Fibroblast of the aortic adventitia (primary cell): Measurements from ENCODE around the gene CRYGN. TPM values are rescaled to one million over a fixed set of nuclear protein-coding genes. Genes with fewer than 3 reads are reported as not detected.

Experiments used
- DNase-seq: peaks from one replicate; pipeline ENCODE4 v3.0.0-alpha.2; 2010; ENCODE audit warnings: low read depth
- H3K4me3 ChIP-seq: 2 replicates; pipeline ENCODE4 v1.5.1; 2011; ENCODE audit warnings: low read depth, mild to moderate bottlenecking, control low read depth, low read length, moderate library complexity
- CTCF ChIP-seq: IDR thresholded peaks from 2 replicates; pipeline ENCODE4 v1.5.1; 2011; ENCODE audit warnings: mild to moderate bottlenecking, low read length, control low read depth, inconsistent platforms; ENCODE audit not compliant: insufficient read depth
- total RNA-seq: library from RNA; depleted of rRNA; stranded (reverse); fragments of >200 nt; gene quantifications from 2 replicates; pipeline ENCODE4 v1.2.3, GENCODE V29; 2012; ENCODE audit warnings: low replicate concordance

Gene CRYGN
- total RNA-seq, 1 donor: 0.09 TPM

- DNase-seq: peak; percentile 22
- no peak for TF ChIP-seq CTCF
- H3K4me3 ChIP-seq: no peak overlapping the region
These were observed 3.0 kb upstream of the CRYGN start for GRCh38 chr7:151442776-151443496.

DNA sequence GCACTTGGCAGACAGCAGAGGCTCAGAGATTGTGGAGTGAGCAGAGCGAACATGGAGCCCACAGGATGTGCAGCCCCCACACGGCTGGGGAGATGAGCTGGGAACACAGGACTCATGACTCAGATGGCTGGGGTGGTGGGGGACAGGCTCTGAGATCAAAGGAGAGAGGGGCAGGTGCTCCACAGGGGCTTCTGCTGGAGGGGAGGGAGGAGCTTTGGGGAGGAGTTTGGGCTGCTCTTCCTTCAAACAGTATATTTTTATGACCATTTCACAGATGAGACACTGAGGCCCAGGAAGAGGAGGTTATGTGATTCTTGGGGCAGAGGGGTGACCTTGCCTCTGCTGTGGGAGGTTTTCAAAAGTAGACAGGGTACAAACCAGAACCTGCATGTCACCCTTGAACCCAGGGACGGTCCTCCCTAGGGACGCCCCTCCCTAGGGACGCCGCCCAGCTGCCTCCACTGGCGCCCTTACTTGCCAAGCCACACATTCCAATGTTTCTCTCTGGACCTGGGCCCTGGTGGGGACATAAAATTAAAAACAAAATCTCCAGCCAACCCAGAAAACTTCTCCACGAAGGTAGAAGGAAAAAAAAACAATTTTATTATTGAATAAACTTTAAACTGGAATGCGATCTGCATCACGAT is 981 bp upstream of the CRYGN start:
- TF ChIP-seq CTCF: no peak
- H3K4me3 ChIP-seq: no peak overlapping the region
- DNase-seq: no peak

DNA sequence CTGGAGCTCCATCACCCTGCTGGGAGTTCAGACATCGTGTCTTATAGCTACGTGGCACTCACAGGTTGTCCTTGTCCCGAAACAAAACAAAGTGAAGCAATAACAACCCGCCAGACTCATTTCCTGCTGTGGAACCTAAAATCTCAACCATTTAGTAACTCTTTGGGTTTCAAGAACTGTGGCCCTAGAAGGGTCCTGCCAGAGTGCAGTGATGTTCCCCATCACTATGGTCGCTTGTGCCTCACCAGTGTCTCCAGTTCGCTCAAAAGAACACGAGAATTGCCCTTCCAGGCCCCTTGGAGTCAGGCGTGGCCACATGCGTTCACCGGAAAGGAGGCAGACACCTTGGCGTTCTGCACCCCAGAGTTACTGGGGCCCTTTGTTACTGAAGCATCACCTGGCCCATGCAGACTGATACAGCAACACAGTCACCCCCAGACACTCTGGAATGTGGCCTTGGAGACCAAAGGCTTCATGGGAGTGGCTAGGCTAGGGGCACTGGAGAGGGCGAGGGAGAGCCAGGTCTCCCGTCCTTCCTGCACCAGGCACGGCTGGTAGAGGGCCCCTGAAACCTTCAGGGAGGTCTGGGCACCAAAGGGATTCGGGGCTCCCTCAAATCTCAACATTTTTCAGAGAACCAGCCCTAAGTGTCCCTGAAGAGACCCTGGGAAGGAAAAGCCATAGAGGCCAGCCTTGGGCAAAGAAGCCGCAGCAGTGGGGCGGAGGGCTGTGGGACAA is 908 bp downstream of the CRYGN start:
- no peak for DNase-seq
- no peak overlapping the region for H3K4me3 ChIP-seq
- TF ChIP-seq CTCF: no peak

- no peak for TF ChIP-seq CTCF
- no peak for DNase-seq
These were observed 1.9 kb downstream of the CRYGN start for GRCh38 chr7:151437866-151438516.

DNA sequence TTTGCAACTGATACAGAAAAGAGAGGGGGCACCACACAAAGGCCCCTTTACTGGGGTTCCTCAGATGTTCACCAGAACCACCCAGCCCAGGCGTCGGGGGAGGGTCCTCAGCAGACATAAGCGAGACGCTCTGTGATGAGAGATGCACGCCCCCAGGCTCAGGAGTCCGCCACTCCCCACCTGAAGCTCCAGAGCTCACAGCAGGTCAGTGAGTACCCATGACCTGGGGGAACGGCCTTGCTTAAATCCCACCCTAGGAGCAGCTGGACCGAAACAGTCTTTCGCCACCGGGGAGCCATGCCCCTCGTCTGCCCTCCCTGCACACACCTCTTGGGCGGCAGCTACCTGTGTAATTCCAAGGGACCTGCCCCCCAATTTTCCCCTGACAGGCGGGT is 2.8 kb downstream of the CRYGN start:
- H3K4me3 ChIP-seq: no peak overlapping the region
- no peak for TF ChIP-seq CTCF

More at GRCh38 chr7:151437866-151438516, 1.9 kb downstream of the CRYGN start:
- H3K4me3 ChIP-seq: no peak overlapping the region

DNA sequence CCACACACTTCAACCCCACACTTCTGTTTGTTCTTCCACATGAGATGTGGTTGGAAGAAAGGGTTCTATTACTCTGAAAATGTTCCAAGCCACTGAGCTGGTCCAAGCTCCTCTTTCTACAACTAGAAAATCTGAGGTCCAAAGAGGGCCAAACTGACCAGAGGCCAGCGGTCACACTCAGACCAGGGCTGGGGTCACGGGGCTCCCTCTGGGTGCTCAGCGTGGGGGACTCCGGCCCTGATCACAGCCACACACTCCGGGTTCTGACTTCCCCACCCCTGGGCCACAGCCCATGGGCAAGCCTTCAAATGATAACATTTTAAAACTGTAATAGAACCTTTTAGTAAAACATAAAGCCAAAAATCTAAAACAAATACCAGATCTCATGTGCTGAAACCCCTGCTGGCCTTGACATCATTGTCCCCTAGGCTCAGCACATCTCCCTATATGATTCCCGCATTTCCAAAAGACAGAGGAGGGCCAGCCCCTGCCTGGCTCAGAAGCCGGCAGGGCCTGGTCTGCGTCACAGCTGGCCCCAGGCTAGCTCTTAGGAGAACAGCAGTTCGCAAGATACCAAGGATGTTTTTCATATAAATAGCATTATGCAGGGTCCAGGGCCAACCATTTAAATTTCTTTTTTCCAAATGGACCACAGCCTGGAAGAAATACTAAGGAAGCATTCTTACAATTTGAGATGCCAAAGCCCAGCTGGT is 3.3 kb downstream of the CRYGN start:
- no peak overlapping the region for H3K4me3 ChIP-seq
- DNase-seq: peak; percentile 75
- TF ChIP-seq CTCF: no peak

More for the DNA sequence above, 2.8 kb downstream of the CRYGN start:
- no peak for DNase-seq
